Mammary epithelial cell (primary cell): ENCODE measurements around the gene TMEM161A.

Source experiments
- EZH2 ChIP-seq: IDR thresholded peaks from 2 replicates; pipeline ENCODE4 v1.6.1; 2012; ENCODE audit warnings: low read length, inconsistent platforms, borderline replicate concordance
- TF ChIP-seq, protein P1 (sequence below), 2 donors: IDR thresholded peaks in 1 of 2; conservative IDR thresholded peaks in 1 of 2; 2 replicates each; pipeline ENCODE4 v1.5.1; 2011 to 2012; ENCODE audit warnings: inconsistent platforms in 2 of 2, low read length in 2 of 2, mild to moderate bottlenecking in 2 of 2, control low read depth in 1 of 2, low read depth in 1 of 2; ENCODE audit not compliant: insufficient read depth in 1 of 2; ENCODE audit errors: extremely low read depth in 1 of 2

GRCh38 chr19:19113040-19113626, 25.1 kb downstream of the TMEM161A start:
- TF ChIP-seq, protein P1, sequence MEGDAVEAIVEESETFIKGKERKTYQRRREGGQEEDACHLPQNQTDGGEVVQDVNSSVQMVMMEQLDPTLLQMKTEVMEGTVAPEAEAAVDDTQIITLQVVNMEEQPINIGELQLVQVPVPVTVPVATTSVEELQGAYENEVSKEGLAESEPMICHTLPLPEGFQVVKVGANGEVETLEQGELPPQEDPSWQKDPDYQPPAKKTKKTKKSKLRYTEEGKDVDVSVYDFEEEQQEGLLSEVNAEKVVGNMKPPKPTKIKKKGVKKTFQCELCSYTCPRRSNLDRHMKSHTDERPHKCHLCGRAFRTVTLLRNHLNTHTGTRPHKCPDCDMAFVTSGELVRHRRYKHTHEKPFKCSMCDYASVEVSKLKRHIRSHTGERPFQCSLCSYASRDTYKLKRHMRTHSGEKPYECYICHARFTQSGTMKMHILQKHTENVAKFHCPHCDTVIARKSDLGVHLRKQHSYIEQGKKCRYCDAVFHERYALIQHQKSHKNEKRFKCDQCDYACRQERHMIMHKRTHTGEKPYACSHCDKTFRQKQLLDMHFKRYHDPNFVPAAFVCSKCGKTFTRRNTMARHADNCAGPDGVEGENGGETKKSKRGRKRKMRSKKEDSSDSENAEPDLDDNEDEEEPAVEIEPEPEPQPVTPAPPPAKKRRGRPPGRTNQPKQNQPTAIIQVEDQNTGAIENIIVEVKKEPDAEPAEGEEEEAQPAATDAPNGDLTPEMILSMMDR (conservative IDR thresholded peaks at IDR 0.05 in 1 of 2, IDR thresholded peaks at IDR 0.05 in 1 of 2; ENCODE audit: extremely low read depth in 1 of 2, insufficient read depth in 1 of 2, low read depth in 1 of 2, low read length in 2 of 2) = no peak
- TF ChIP-seq EZH2 = no peak
